Measurements from ENCODE around the gene ZNF710. TPM values are rescaled to one million over a fixed set of nuclear protein-coding genes. Genes with fewer than 3 reads are reported as not detected.

Gene ZNF710
- total and polyA plus RNA-seq, 11 donors = 2.9 to 22.4 (median 5.9) TPM

Small RNA genes lying within 50 kb of the gene (microRNA-seq; reads per million reads assigned to microRNA genes)
- gene MIR3174 = 0.38 to 2.4 (median 0.59) reads per million in 4 donors

Other genes with a start within 250 kb of the ZNF710 start
- gene MESP2, start 225.0 kb upstream of the ZNF710 start, total RNA-seq = under 1 TPM in 3 of 9 donors, not detected in 6; 0.16 to 0.64 (median 0.52) TPM
- under 1 TPM in 1 of 2 donors, not detected in 1; 0.65 TPM for gene MESP2, start 225.0 kb upstream of the ZNF710 start, polyA plus RNA-seq
- 10 to 100 TPM in 3 of 9 donors, 1 to 10 TPM in 6; 1.1 to 37.6 (median 6.7) TPM for gene ANPEP, start 186.5 kb upstream of the ZNF710 start, total RNA-seq
- 1 to 10 TPM; 4.6 to 9.2 TPM for gene ANPEP, start 186.5 kb upstream of the ZNF710 start, polyA plus RNA-seq
- 10 to 100 TPM; 37.1 to 64.6 (median 43.3) TPM for gene AP3S2, start 107.3 kb upstream of the ZNF710 start, total RNA-seq
- 10 to 100 TPM; 15.4 to 42.1 TPM for gene AP3S2, start 107.3 kb upstream of the ZNF710 start, polyA plus RNA-seq
- 10 to 100 TPM in 7 of 9 donors, 1 to 10 TPM in 2; 7.3 to 15.3 (median 11.5) TPM for gene ARPIN, start 88.4 kb upstream of the ZNF710 start, total RNA-seq
- 1 to 10 TPM; 7.4 to 7.5 TPM for gene ARPIN, start 88.4 kb upstream of the ZNF710 start, polyA plus RNA-seq
- gene IDH2, start 101.1 kb downstream of the ZNF710 start, total RNA-seq = 1,000 to 10,000 TPM in 2 of 9 donors, 100 to 1,000 TPM in 7; 573 to 1,258 (median 787) TPM
- gene IDH2, start 101.1 kb downstream of the ZNF710 start, polyA plus RNA-seq = 100 to 1,000 TPM; 366 to 619 TPM
- gene SEMA4B, start 200.0 kb downstream of the ZNF710 start, total RNA-seq = 100 to 1,000 TPM in 1 of 9 donors, 10 to 100 TPM in 8; 14.8 to 105 (median 21.0) TPM
- 10 to 100 TPM; 13.8 to 36.3 TPM for gene SEMA4B, start 200.0 kb downstream of the ZNF710 start, polyA plus RNA-seq
- gene CIB1, start 232.6 kb downstream of the ZNF710 start, total RNA-seq = 100 to 1,000 TPM in 1 of 9 donors, 10 to 100 TPM in 8; 38.7 to 107 (median 80.8) TPM
- 100 to 1,000 TPM in 1 of 2 donors, 10 to 100 TPM in 1; 78.2 to 145 TPM for gene CIB1, start 232.6 kb downstream of the ZNF710 start, polyA plus RNA-seq
- 10 to 100 TPM in 6 of 9 donors, 1 to 10 TPM in 3; 5.9 to 18.9 (median 13.6) TPM for gene GDPGP1, start 232.9 kb downstream of the ZNF710 start, total RNA-seq
- gene GDPGP1, start 232.9 kb downstream of the ZNF710 start, polyA plus RNA-seq = 1 to 10 TPM; 4.8 to 5.4 TPM
- gene TTLL13, start 248.2 kb downstream of the ZNF710 start, total RNA-seq = under 1 TPM in 4 of 9 donors, not detected in 5; 0.13 to 0.35 (median 0.23) TPM
- gene TTLL13, start 248.2 kb downstream of the ZNF710 start, polyA plus RNA-seq = under 1 TPM; 0.07 to 0.11 TPM